Measurements from ENCODE around the gene ESAM. TPM values are rescaled to one million over a fixed set of nuclear protein-coding genes. Genes with fewer than 3 reads are reported as not detected.

The ESAM gene
- total RNA-seq, 1 donor from 2014 or later = 0.96 TPM

DNA sequence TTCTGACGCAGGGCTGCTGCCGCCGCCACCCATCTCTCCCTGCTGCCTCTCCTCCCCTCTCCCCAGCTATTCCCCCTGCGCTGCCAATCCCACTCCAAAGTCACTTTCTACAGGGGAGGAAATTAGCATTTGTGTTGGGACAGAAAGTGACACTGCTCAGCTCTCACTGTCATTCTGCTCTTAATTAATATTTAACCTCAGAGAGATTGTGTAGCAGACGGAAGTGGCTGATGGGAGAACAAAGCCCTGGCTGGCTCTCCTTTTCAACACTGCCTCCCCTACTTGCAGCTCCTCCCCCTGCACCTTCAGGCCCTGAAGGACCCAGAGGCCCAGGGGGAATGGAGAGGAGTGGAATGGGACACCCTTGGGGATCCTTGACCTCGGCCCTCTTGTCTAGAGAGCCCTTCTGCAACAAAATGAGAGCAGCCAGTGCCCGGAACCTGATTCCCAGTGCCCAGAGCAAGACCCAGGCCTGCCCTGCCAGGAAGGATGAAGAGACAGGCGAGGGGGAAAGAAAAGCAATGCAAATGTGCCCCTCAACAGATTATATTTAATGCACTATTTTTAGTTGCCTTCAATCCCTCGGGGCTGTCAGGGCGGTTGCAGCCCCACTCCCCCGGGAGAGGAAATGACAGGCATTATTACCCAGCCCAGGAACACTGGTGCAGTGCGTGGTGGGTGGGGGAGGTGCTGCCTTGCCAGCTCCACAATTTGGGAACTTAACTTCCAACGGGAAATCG lies 36.9 kb downstream of the ESAM start:
- H3K27ac Mint-ChIP-seq (ENCODE audit: unreplicated experiment) = peak overlapping the region; percentile 57
- DNase-seq (ENCODE audit: low read depth, low spot score) = no peak
- peaks cover 41% of the 10 kb centered on the region for H3K4me1 Mint-ChIP-seq
- H3K4me3 Mint-ChIP-seq = peak overlapping the region; percentile 51
- no peaks in the 10 kb centered on the region for H3K9me3 Mint-ChIP-seq
- TF ChIP-seq, protein P1, sequence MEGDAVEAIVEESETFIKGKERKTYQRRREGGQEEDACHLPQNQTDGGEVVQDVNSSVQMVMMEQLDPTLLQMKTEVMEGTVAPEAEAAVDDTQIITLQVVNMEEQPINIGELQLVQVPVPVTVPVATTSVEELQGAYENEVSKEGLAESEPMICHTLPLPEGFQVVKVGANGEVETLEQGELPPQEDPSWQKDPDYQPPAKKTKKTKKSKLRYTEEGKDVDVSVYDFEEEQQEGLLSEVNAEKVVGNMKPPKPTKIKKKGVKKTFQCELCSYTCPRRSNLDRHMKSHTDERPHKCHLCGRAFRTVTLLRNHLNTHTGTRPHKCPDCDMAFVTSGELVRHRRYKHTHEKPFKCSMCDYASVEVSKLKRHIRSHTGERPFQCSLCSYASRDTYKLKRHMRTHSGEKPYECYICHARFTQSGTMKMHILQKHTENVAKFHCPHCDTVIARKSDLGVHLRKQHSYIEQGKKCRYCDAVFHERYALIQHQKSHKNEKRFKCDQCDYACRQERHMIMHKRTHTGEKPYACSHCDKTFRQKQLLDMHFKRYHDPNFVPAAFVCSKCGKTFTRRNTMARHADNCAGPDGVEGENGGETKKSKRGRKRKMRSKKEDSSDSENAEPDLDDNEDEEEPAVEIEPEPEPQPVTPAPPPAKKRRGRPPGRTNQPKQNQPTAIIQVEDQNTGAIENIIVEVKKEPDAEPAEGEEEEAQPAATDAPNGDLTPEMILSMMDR (conservative IDR thresholded peaks at IDR 0.05) = no peak
- peaks cover 29% of the 10 kb centered on the region for H3K27me3 Mint-ChIP-seq (ENCODE audit: low read depth)
- H3K36me3 Mint-ChIP-seq (ENCODE audit: low read depth) = no peaks in the 10 kb centered on the region

DNA sequence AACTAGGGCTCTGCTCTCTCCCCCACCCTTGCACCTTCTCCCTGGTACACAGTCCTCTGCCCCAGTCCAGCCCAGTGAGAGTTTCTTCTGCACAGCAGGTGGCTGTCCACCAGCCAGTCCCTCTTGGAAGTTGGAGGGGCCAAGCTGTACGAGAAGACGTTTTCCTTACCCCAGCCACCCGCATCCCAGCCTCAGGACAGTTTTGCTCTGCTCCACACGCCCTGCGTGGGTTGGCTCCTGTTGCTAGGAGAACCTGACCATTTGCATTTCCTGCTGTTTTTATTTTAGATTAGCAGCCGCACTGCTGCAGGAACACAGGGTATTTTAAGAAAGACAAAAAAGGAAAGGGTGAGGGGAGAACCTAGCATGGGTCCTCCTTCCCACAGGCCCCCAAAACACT lies 39.9 kb downstream of the ESAM start:
- TF ChIP-seq, protein P1 (conservative IDR thresholded peaks at IDR 0.05) = no peak
- DNase-seq (ENCODE audit: low read depth, low spot score) = no peak
- Mint-ChIP-seq H3K36me3 (ENCODE audit: low read depth) (no peaks in the 10 kb centered on the region), H3K4me1 (peaks cover 49% of the 10 kb centered on the region), H3K27ac (ENCODE audit: unreplicated experiment) (no peak overlapping the region), H3K27me3 (ENCODE audit: low read depth) (peaks cover 58% of the 10 kb centered on the region), H3K4me3 (no peak overlapping the region), H3K9me3 (no peaks in the 10 kb centered on the region)

DNA sequence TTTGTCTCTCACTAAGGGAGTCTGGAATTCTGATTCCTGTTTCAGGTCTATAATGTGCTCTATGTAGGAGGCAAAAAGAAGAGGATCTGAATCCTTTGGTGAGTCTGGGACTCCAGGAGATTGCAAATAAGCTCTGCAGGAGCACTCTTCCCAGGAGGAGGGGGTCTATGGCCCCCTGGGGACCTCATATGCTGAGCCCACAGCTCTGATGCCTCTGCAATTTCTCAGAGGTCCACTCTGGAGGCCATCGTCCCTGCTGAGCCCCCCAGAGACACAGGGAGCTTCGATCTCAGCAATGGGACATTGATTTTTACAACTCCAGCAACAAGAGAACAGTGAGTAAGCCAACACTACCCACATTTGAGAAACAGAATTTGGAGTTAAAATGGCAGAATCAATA lies 42.6 kb downstream of the ESAM start:
- Mint-ChIP-seq H3K27me3 (ENCODE audit: low read depth) (peaks cover 78% of the 10 kb centered on the region), H3K27ac (ENCODE audit: unreplicated experiment) (no peak overlapping the region), H3K4me1 (peaks cover 33% of the 10 kb centered on the region), H3K36me3 (ENCODE audit: low read depth) (no peaks in the 10 kb centered on the region), H3K4me3 (peak overlapping the region; percentile 58), H3K9me3 (no peaks in the 10 kb centered on the region)
- DNase-seq (ENCODE audit: low read depth, low spot score) = no peak
- TF ChIP-seq, protein P1 (conservative IDR thresholded peaks at IDR 0.05) = no peak

DNA sequence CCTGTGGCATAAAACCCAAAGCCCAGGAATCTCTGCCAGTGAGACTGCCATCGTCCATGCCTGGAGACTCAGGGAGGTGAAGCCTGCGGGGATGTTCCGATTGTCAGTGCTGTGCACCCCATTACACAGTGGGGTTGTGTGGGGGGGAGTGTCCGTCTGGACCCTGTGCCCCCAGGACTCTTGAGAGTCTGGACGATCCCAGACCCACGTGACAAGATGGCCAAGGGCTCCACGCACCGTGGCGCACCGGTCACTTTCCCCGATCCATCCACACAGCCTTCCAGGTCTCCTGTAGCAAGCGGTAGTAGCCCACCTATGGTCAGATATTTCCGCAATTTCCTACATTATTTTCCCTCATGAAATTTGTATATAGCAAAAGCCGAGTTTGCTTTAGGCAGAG lies 43.3 kb downstream of the ESAM start:
- Mint-ChIP-seq H3K4me3 (peak overlapping the region; percentile 70), H3K27ac (ENCODE audit: unreplicated experiment) (no peak overlapping the region)
- TF ChIP-seq, protein P1 (conservative IDR thresholded peaks at IDR 0.05) = no peak

DNA sequence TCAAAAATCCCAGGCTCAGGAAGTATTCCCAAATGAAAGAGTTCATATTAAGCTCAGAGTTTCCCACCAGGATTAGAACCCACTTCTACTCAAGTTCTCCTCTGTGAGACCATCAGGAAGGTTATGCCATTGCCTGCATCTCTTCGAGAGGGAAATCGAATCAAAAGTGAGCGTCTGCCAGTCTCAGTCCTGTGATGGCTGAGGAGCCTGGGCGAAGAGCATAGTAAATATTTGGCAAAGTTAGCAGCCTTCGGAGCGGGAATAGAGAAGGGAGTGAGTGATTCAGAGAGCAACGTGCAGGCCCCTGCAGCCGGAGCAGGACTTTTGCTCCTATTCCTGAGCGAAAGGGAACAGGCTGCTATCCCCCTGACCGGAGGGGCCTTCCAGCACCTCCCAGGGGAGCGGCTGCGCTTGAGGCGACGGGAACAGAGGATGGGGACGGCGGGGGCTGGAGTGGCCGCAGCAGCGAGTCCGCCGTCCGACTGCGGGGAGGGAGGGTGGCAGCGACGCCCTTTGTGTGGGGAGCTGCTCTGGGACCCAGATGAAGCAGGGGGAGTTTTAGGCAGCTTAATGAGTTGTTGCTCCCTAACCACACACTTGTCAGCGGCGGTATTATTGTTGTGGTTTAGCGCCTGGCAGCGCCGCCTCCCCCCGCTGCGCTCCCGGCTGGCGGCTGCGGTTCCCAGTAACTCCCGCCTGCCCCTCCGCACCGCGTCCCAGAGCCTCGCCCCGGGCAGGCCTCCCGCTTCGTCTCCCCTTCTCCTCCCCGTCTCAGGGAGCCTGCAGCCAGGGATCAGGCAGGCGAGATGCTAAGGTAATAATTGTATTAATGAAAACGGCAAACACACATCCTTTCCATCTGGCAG lies 44.1 kb downstream of the ESAM start:
- Mint-ChIP-seq H3K4me3 (peak overlapping the region; percentile 70), H3K4me1 (peaks cover 28% of the 10 kb centered on the region), H3K9me3 (no peaks in the 10 kb centered on the region), H3K36me3 (ENCODE audit: low read depth) (no peaks in the 10 kb centered on the region), H3K27me3 (ENCODE audit: low read depth) (peaks cover 83% of the 10 kb centered on the region), H3K27ac (ENCODE audit: unreplicated experiment) (no peak overlapping the region)
- TF ChIP-seq, protein P1 (conservative IDR thresholded peaks at IDR 0.05) = no peak
- no peak for DNase-seq (ENCODE audit: low read depth, low spot score)

More for the DNA sequence above, 43.3 kb downstream of the ESAM start:
- Mint-ChIP-seq H3K9me3 (no peaks in the 10 kb centered on the region), H3K27me3 (ENCODE audit: low read depth) (peaks cover 81% of the 10 kb centered on the region), H3K4me1 (peaks cover 28% of the 10 kb centered on the region), H3K36me3 (ENCODE audit: low read depth) (no peaks in the 10 kb centered on the region)
- DNase-seq (ENCODE audit: low read depth, low spot score) = no peak

All from neural crest cell (in vitro differentiated cells).